Measurements from ENCODE around the gene DSCAM. TPM values are rescaled to one million over a fixed set of nuclear protein-coding genes. Genes with fewer than 3 reads are reported as not detected.

The DSCAM gene
- total RNA-seq, 2 experiments from 2014 or later = not detected

DNA sequence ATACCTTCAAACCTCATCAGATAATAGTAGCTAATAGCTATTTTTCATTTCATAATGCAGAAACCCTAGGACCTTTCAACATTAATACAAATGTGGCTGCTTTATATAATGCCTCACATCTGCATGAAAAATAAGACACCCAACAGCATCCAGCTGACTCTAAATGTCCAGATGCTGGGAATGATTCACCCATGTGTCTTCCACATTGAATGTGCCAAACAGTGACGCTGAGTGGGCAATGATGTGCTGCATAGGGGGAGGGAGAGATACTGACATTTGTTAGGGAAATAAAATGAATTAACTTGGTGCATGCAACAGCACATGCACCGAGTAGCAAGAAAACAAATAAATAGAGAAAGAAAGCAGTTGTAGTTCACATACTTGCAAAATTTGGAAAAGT lies 199.3 kb downstream of the DSCAM start:
- DNase-seq = no peak
- H3K36me3 Mint-ChIP-seq = no peaks in the 10 kb centered on the region
- ChIA-PET CTCF (no interaction called here), POLR2A (no interaction called here)
- peaks cover 7% of the 10 kb centered on the region for H3K9me3 Mint-ChIP-seq
- no peaks in the 10 kb centered on the region for H3K4me1 Mint-ChIP-seq (ENCODE audit: low read depth)
- H3K27ac Mint-ChIP-seq = no peak overlapping the region
- H3K27me3 Mint-ChIP-seq = no peaks in the 10 kb centered on the region
- no peak overlapping the region for H3K4me3 Mint-ChIP-seq
- intact Hi-C loops (cut with micrococcal nuclease) = no loop called here

DNA sequence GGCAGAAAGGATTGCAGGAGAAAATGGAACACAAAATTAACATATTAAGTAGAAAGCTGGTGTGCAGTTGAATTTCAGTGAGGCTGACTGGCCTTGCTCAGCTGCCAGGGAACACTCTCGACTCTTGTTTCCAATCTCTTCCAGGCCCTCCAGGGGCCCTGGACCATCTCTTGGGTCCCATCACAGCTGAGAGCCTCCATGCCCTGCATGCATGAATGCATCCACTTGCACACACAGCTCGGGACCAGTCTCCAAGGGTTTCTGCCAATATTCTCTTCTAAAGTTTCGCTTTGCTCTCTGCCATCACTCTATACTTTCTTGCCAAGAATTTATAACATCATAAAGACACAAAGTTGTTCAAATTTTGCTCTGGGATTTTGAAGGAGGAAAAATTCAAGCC lies 200.3 kb downstream of the DSCAM start:
- Mint-ChIP-seq H3K36me3 (no peaks in the 10 kb centered on the region), H3K9me3 (peaks cover 10% of the 10 kb centered on the region), H3K4me1 (ENCODE audit: low read depth) (no peaks in the 10 kb centered on the region), H3K27me3 (no peaks in the 10 kb centered on the region), H3K4me3 (no peak overlapping the region), H3K27ac (no peak overlapping the region)
- CTCF ChIA-PET = no interaction called here
- POLR2A ChIA-PET = no interaction called here
- intact Hi-C loops (cut with micrococcal nuclease) = no loop called here
- DNase-seq = no peak

DNA sequence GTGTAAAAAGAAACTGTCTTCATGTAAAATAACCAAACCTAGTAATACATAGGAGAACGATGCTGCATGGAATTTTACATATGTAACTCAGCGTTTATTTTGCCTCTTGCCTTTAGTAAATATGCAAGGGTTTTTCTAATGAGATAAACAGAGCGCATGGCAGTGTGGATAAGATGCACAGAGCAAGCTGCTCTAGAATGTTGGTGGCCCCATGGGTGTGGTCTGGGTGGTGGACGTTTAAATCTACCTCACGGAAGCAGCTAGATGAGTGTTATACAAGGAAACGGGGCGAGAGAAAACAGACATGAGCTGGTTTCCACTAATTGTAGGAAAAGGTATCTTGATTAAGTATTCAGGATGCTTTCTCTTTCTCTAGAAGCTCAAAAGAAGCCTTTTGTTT lies 205.9 kb downstream of the DSCAM start:
- Mint-ChIP-seq H3K27me3 (no peaks in the 10 kb centered on the region), H3K4me3 (no peak overlapping the region), H3K36me3 (no peaks in the 10 kb centered on the region), H3K9me3 (peaks cover 10% of the 10 kb centered on the region), H3K27ac (no peak overlapping the region), H3K4me1 (ENCODE audit: low read depth) (no peaks in the 10 kb centered on the region)
- no peak for DNase-seq
- POLR2A ChIA-PET = no interaction called here
- CTCF ChIA-PET = no interaction called here
- intact Hi-C loops (cut with micrococcal nuclease) = no loop called here

DNA sequence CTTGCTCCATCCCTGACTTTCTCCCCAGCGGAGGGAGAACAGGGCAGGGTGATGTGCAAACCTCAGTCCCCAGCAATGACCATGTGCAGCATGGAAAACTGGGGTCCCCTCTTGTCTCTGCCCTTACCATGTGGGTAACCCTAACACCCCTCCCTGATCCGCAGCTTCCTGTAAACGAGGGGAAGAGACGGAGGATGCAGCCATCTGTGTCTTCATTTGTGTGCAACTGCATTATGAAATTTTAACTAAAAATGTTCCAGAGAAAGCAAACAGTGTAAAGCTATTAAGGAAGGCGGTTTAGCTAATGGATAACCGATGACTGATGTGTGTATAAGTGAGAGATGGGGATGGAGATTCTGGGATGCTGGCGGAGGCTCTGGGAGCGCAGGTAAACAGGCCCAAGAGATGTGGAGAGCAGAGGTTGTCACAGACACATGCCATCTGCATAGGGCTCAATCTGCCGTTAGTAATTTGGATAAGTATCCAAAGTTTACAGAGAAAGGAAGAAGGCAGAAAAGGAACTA lies 206.6 kb downstream of the DSCAM start:
- Mint-ChIP-seq H3K27me3 (no peaks in the 10 kb centered on the region), H3K9me3 (peaks cover 10% of the 10 kb centered on the region), H3K4me3 (no peak overlapping the region), H3K4me1 (ENCODE audit: low read depth) (no peaks in the 10 kb centered on the region), H3K36me3 (no peaks in the 10 kb centered on the region), H3K27ac (no peak overlapping the region)
- ChIA-PET CTCF (no interaction called here), POLR2A (no interaction called here)
- intact Hi-C loops (cut with micrococcal nuclease) = no loop called here
- no peak for DNase-seq

DNA sequence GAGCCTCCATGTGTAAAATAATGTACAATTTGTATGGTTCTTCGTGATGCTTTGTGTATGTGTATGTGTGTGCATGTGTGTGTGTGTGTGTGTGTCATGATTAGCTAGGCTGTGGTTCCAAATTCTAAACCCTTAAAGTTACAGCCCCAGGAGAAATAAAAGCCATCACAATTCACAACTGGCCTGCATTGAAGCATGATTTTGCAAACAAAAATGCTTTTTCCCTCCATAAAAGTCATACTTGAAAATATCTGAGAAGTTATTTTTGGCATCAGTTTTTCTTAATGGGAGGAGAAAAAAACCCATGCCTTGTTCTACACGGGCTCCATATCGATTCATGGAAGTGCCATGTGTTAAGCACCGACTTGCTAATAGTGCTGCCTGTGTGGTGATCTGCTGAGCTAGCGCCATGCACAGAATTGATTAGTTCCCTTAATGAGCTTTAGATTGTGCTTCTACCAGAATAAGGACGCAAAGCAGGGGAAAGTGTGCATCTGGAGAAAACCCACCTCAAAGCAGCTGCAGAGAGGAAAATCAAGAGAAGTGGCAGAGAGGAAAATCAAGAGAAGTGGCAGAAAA lies 207.3 kb downstream of the DSCAM start:
- peaks cover 5% of the 10 kb centered on the region for H3K9me3 Mint-ChIP-seq
- H3K27ac Mint-ChIP-seq = no peak overlapping the region
- no peak overlapping the region for H3K4me3 Mint-ChIP-seq
- intact Hi-C loops (cut with micrococcal nuclease) = no loop called here
- H3K36me3 Mint-ChIP-seq = no peaks in the 10 kb centered on the region
- ChIA-PET CTCF (no interaction called here), POLR2A (no interaction called here)
- H3K27me3 Mint-ChIP-seq = no peaks in the 10 kb centered on the region
- no peaks in the 10 kb centered on the region for H3K4me1 Mint-ChIP-seq (ENCODE audit: low read depth)
- DNase-seq = no peak

DNA sequence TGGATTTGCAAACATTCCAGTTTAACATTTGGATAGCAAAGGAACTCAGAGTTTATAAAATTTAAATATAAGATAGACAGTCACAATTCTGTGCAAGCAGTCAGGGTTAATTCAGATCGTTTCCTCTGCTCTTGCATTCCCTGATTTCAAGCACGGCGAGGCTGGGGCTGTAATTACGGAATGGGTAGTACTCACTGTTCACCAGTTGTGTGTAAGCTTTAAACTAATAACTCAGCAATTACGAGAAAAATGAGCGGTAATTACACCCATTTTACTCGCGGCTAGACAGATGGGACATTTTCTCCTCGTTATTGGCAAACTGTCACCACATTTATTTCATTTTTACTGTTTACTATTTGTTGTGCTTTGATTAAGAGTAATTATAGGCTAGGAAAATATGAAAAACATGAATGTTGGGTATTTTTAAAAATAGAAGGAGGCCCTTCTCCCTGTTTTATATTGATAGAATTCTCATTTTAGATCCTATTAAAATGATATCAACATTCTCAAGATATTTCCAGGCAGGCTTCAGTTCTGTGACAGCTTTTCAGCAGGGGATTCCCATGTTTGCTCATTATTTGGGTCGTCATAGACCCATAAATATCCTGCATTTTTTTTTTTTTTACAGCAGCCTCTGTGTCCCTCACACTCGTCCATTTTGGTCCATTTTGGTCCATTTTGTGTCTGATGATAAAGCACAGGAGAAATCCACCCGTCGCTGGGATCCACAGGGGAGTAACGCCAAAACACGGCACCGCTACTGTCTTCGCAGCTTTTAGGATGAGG lies 208.3 kb downstream of the DSCAM start:
- DNase-seq = no peak
- H3K9me3 Mint-ChIP-seq = peaks cover 3% of the 10 kb centered on the region
- POLR2A ChIA-PET = no interaction called here
- CTCF ChIA-PET = no interaction called here
- no peaks in the 10 kb centered on the region for H3K4me1 Mint-ChIP-seq (ENCODE audit: low read depth)
- no peak overlapping the region for H3K27ac Mint-ChIP-seq
- H3K36me3 Mint-ChIP-seq = no peaks in the 10 kb centered on the region
- intact Hi-C loops (cut with micrococcal nuclease) = no loop called here
- no peak overlapping the region for H3K4me3 Mint-ChIP-seq
- no peaks in the 10 kb centered on the region for H3K27me3 Mint-ChIP-seq

DNA sequence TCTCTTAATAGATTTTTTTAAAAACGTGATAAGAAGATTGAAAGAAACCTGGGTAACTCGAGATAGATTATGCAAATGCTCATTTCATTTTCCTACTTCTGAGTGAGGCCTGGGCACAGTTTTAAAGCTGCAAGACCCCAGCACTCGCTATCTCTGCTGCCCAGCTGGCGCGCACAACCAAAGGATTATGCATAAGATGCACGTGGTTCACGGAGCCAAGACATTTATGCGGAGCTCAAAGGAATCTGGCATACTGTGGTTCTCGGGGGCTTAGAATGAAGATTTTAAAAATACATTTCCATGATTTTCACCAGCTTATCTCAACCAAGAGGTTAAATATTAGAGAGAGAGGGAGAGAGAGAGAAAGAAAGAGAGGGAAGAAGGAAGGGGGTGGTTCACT lies 210.9 kb downstream of the DSCAM start:
- no peak for DNase-seq
- Mint-ChIP-seq H3K4me1 (ENCODE audit: low read depth) (no peaks in the 10 kb centered on the region), H3K27me3 (no peaks in the 10 kb centered on the region), H3K9me3 (no peaks in the 10 kb centered on the region), H3K36me3 (no peaks in the 10 kb centered on the region), H3K27ac (no peak overlapping the region), H3K4me3 (no peak overlapping the region)
- CTCF ChIA-PET = no interaction called here
- POLR2A ChIA-PET = no interaction called here
- intact Hi-C loops (cut with micrococcal nuclease) = no loop called here

DNA sequence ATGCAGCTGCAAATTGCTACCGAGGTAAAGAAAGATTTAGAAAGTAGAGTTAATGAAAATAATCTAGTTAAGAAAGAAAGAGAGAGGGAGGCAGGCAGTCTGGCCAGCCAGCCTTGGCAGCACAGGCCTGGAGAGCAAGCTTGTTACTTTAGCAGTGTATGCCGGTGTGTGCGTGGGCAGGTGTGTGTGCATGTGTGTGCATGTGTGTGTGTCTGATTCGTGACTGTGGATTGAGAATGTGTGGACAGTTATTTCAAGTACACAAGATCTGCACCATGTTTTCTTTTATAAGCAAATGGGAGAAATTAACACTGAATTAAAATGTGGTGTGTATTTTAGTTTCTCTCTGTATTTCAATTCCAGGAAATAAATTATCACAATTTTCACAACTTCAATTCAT lies 211.6 kb downstream of the DSCAM start:
- Mint-ChIP-seq H3K4me1 (ENCODE audit: low read depth) (no peaks in the 10 kb centered on the region), H3K4me3 (no peak overlapping the region), H3K9me3 (no peaks in the 10 kb centered on the region), H3K27me3 (no peaks in the 10 kb centered on the region), H3K27ac (no peak overlapping the region), H3K36me3 (no peaks in the 10 kb centered on the region)
- DNase-seq = no peak
- intact Hi-C loops (cut with micrococcal nuclease) = no loop called here
- CTCF ChIA-PET = no interaction called here
- POLR2A ChIA-PET = no interaction called here

DNA sequence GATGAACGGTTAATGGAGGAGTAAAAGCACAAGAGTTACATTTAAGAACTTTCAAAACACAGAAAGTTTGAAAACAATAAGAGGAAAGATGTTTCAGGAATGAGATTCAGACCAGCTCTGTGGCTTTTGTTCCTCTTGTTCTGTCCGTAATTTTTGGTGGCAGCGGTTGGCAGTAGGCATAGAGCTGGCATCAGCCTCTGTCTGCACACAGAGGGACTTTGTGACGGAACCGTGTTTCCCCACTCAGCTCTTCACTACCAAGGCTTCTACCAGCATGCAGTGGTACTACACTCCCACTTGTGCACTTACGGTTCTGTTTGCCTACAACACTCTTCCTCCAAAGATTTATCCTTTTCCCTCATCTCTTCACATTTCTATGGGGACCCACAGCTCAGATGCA lies 212.8 kb downstream of the DSCAM start:
- intact Hi-C loops (cut with micrococcal nuclease) = no loop called here
- Mint-ChIP-seq H3K27ac (no peak overlapping the region), H3K9me3 (no peaks in the 10 kb centered on the region), H3K4me1 (ENCODE audit: low read depth) (no peaks in the 10 kb centered on the region), H3K36me3 (no peaks in the 10 kb centered on the region), H3K27me3 (no peaks in the 10 kb centered on the region), H3K4me3 (no peak overlapping the region)
- DNase-seq = no peak
- ChIA-PET CTCF (no interaction called here), POLR2A (no interaction called here)

DNA sequence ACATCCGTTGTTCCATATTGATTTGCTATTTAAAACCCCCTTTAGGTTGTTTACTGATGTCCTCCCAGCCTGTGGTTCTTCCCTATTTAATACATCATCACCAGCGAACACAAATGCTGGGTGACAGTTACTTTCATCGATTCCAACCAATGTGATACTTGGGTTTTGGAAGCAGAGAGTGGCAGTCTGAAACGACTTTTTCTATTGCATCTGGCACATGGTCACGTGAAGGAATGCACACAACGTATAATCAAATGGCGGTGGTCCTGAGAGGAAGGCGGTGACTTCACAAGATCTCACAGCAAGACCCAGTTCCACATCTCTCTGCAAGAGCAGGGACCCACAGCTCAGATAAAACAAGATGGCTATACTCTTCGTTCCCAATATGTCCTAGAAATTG lies 213.9 kb downstream of the DSCAM start:
- no peaks in the 10 kb centered on the region for H3K36me3 Mint-ChIP-seq
- H3K27ac Mint-ChIP-seq = no peak overlapping the region
- intact Hi-C loops (cut with micrococcal nuclease) = no loop called here
- POLR2A ChIA-PET = no interaction called here
- no peak overlapping the region for H3K4me3 Mint-ChIP-seq
- no peaks in the 10 kb centered on the region for H3K9me3 Mint-ChIP-seq
- no peak for DNase-seq
- CTCF ChIA-PET = no interaction called here
- H3K27me3 Mint-ChIP-seq = no peaks in the 10 kb centered on the region
- H3K4me1 Mint-ChIP-seq (ENCODE audit: low read depth) = no peaks in the 10 kb centered on the region

DNA sequence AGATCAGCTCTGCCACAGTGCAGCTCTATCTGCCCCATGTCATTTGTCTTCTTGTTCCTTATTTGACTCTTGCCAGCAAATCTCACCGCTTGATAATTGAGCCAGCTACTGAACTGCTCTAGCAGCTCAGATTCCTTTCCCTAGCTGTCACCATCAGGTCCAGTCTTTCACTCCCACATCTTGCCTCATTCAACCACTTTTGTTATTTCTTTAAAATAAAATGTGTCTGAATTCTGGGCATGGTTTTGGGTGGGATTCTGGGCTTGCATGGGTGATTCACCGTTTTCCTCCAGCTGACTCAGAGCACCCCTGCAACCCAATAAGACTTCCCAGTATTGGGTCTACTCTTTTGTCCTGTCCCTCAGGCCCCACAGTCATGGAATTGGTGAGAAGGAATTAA lies 215.7 kb downstream of the DSCAM start:
- Mint-ChIP-seq H3K27ac (no peak overlapping the region), H3K9me3 (no peaks in the 10 kb centered on the region), H3K4me1 (ENCODE audit: low read depth) (no peaks in the 10 kb centered on the region), H3K27me3 (no peaks in the 10 kb centered on the region), H3K4me3 (no peak overlapping the region), H3K36me3 (no peaks in the 10 kb centered on the region)
- POLR2A ChIA-PET = no interaction called here
- CTCF ChIA-PET = no interaction called here
- intact Hi-C loops (cut with micrococcal nuclease) = no loop called here
- DNase-seq = no peak

DNA sequence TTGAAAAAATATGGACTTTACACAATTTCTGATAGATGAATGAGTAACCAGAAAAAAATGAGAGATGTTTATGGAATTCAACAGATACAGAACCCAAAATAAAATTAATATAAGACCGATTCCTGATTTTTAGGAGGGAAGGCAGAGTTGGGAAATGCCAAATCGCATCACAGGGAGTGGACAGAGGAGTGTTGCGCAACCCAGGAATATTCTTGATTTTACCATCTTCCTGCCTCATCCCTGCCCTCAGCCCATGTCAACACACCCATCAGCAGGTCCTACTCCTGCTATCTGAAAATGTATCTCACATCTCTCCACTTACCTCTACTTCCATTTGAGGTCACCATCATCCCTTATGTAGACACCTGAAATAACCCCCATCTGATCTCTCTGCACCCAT lies 221.0 kb downstream of the DSCAM start:
- POLR2A ChIA-PET = no interaction called here
- no peak overlapping the region for H3K4me3 Mint-ChIP-seq
- no peaks in the 10 kb centered on the region for H3K36me3 Mint-ChIP-seq
- intact Hi-C loops (cut with micrococcal nuclease) = no loop called here
- no peak for DNase-seq
- H3K4me1 Mint-ChIP-seq (ENCODE audit: low read depth) = no peaks in the 10 kb centered on the region
- CTCF ChIA-PET = no interaction called here
- H3K27me3 Mint-ChIP-seq = no peaks in the 10 kb centered on the region
- no peak overlapping the region for H3K27ac Mint-ChIP-seq
- H3K9me3 Mint-ChIP-seq = no peaks in the 10 kb centered on the region

DNA sequence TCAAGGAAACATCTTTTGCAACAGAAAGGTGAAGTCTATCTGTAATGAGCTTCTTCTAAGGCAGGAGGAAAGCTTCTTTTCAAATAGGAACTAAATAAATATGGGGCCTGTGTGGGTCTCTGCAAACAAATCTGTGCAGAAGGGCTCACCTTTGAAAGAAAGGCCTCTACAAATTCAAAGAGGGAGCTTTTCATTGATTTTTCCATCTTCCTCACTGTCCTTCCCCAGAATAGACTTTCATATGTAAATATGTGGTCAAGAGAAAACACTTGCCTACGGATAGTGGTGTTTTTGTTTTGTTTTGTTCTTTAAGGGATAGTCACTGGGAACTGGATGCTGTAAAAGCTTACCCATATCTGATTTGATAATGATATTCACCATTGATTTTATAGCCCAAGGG lies 223.4 kb downstream of the DSCAM start:
- no peak for DNase-seq
- CTCF ChIA-PET = no interaction called here
- Mint-ChIP-seq H3K27me3 (no peaks in the 10 kb centered on the region), H3K4me1 (ENCODE audit: low read depth) (no peaks in the 10 kb centered on the region), H3K27ac (no peak overlapping the region), H3K9me3 (peaks cover 4% of the 10 kb centered on the region), H3K36me3 (no peaks in the 10 kb centered on the region), H3K4me3 (no peak overlapping the region)
- intact Hi-C loops (cut with micrococcal nuclease) = no loop called here
- POLR2A ChIA-PET = no interaction called here

Data from activated CD4-positive, alpha-beta memory T cell treated with anti-CD3 and anti-CD28 coated beads for 36 hours (primary cell).